CD4-positive, alpha-beta memory T cell (primary cell): ENCODE measurements around the gene DHODH. TPM values are rescaled to one million over a fixed set of nuclear protein-coding genes. Genes with fewer than 3 reads are reported as not detected.

Experiments
- CTCF ChIA-PET: fragments of 350-600 bp; sonication (Branson Sonifier 250); formaldehyde crosslinking; loops from one replicate; lab custom pipeline; 2021; ENCODE audit warnings: inconsistent platforms; ENCODE audit not compliant: partially characterized antibody; lab: Charles Lee
- POLR2A ChIA-PET: fragments of 350-600 bp; sonication (Branson Sonifier 250); formaldehyde crosslinking; loops from one replicate; lab custom pipeline; 2021; ENCODE audit not compliant: partially characterized antibody; lab: Charles Lee
- DNase-seq, 5 donors: peaks; one replicate each; pipeline versions ENCODE4 v3.0.0 to v3.0.0-alpha.2; 2020 to 2022; ENCODE audit warnings: mixed read lengths in 1 of 5
- H3K27ac ChIP-seq: one replicate; pipeline ENCODE4 v1.7.0; 2013; ENCODE audit warnings: low read depth, low read length
- H3K27me3 ChIP-seq: 2 replicates; pipeline ENCODE4 v1.7.0; 2013; ENCODE audit warnings: mild to moderate bottlenecking, low read length, moderate library complexity; ENCODE audit not compliant: insufficient read depth
- H3K36me3 ChIP-seq: 2 replicates; pipeline ENCODE4 v1.7.0; 2013; ENCODE audit warnings: mild to moderate bottlenecking, low read length, moderate library complexity; ENCODE audit not compliant: insufficient read depth
- H3K4me1 ChIP-seq: 2 replicates; pipeline ENCODE4 v1.7.0; 2013; ENCODE audit warnings: mild to moderate bottlenecking, low read length, moderate library complexity; ENCODE audit not compliant: insufficient read depth
- H3K4me3 ChIP-seq, 2 donors: one replicate each; pipeline ENCODE4 v1.7.0; 2013; ENCODE audit warnings: low read length in 2 of 2, mild to moderate bottlenecking in 1 of 2
- H3K9me3 ChIP-seq, 2 donors: one replicate each; pipeline ENCODE4 v1.7.0; 2013; ENCODE audit warnings: low read length in 2 of 2, control low read depth in 1 of 2; ENCODE audit not compliant: control insufficient read depth in 1 of 2
- H3K27ac Mint-ChIP-seq, 7 donors: one replicate each; pipeline ENCODE4 v1.8.0; 2020 to 2021; ENCODE audit warnings: mixed read lengths in 7 of 7, mild to moderate bottlenecking in 6 of 7, inconsistent platforms in 3 of 7, moderate library complexity in 3 of 7
- H3K27me3 Mint-ChIP-seq, 2 donors: one replicate each; pipeline ENCODE4 v1.8.0; 2020 to 2021; ENCODE audit warnings: mixed read lengths in 2 of 2
- H3K36me3 Mint-ChIP-seq, 2 donors: one replicate each; pipeline ENCODE4 v1.8.0; 2020 to 2021; ENCODE audit warnings: mixed read lengths in 2 of 2, inconsistent platforms in 1 of 2, mild to moderate bottlenecking in 1 of 2
- H3K4me1 Mint-ChIP-seq, 4 donors: one replicate each; pipeline ENCODE4 v1.8.0; 2020 to 2021; ENCODE audit warnings: mixed read lengths in 4 of 4, mild to moderate bottlenecking in 1 of 4
- H3K4me3 Mint-ChIP-seq, 8 donors: one replicate each; pipeline ENCODE4 v1.8.0; 2020 to 2021; ENCODE audit warnings: mixed read lengths in 8 of 8, mild to moderate bottlenecking in 7 of 8, moderate library complexity in 6 of 8, inconsistent platforms in 3 of 8
- H3K9me3 Mint-ChIP-seq, 8 donors: one replicate each; pipeline ENCODE4 v1.8.0; 2020 to 2021; ENCODE audit warnings: mixed read lengths in 8 of 8, mild to moderate bottlenecking in 5 of 8, inconsistent platforms in 3 of 8, moderate library complexity in 1 of 8
- intact Hi-C: fragments of 100-400 bp; cut with micrococcal nuclease; formaldehyde crosslinking; loops from one replicate; pipeline ENCODE4 v1.15.1; 2023
- polyA plus RNA-seq, 2 donors: library from polyadenylated mRNA; unstranded; fragments of 300-500 nt; fragmentation: Illumina TruSeq; gene quantifications; one replicate each; pipeline ENCODE4 v1.2.3, GENCODE V29; 2021
- total RNA-seq, 2 experiments: library from RNA; stranded (reverse); gene quantifications; one replicate each; pipeline ENCODE4 v1.2.3, GENCODE V29; 2021

The DHODH gene
- total RNA-seq (1 to 10 TPM; 9.6 to 9.7 TPM), polyA plus RNA-seq (10 to 100 TPM in 1 of 2 donors, 1 to 10 TPM in 1; 8.1 to 11.2 TPM)

DNA sequence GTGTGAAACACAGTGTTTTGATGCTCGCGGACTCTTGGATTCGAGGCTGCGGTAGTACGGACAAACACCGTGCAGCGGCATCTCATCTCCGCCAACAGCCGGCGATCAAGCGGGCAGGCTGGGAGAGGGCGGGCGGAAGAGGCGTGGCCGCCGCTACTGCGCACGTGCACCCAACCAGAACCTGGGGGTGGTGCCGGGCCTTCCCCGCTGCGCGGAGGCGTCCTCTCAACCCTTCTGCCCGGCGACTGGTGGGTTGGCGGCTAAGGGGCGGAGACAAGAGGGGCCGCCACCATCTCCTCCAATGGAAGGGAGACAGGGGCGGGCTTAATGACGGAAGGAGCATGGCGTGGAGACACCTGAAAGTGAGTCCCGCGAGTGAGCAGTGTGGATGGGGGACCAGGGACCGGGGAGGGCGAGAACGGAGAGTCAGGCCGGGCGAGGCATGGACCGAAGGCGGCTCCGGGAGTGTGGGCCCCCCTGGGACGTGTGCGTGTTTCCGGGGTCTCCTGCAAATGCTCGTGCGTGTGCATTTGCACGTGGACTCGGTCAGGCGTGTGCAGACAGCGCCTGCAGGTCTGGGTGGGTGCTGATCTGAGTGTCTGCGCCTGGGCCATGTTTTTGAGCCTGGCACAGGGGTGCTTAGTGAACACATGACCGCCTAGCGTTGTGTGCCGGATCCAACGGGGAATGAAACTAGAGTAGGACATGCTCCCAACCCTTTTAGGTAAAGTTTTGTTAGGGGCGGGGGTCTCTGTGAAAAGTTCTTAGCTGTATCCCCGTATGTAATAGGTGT, at the start of gene DHODH:
TSS of gene DHODH (plus strand) at position 321 of the 793 bp plus-strand sequence. CDS start at position 342, 21 bp downstream.
- no peaks in the 10 kb centered on the region for H3K9me3 ChIP-seq
- Mint-ChIP-seq H3K27ac (peak within 1 kb of the TSS; percentile 51 to 96 (median 94)), H3K36me3 (peaks cover 7 to 8% of the 10 kb centered on the region in 2 donors), H3K4me3 (peak within 1 kb of the TSS; percentile 94 to 100 (median 96)), H3K27me3 (peaks cover 0 to under 1% of the 10 kb centered on the region in 2 donors), H3K4me1 (peaks cover 5 to 24% (median 10%) of the 10 kb centered on the region in 4 donors), H3K9me3 (no peaks in the 10 kb centered on the region)
- CTCF ChIA-PET = no interaction called here
- H3K27ac ChIP-seq = peak within 1 kb of the TSS; percentile 44
- intact Hi-C loops = loop anchor here (1.0 to 10.0 kb wide), 7 partner anchors 85 to 544 kb away; partner anchors contain the start of genes DHX38, PHLPP2, TXNL4B and ZNF23
- H3K4me3 ChIP-seq = peak within 1 kb of the TSS; percentile 91 to 95
- H3K27me3 ChIP-seq = no peaks in the 10 kb centered on the region
- POLR2A ChIA-PET = interaction anchor here (0.9 kb wide), 1 partner anchor 53 kb away, joined by 3 read pairs; no protein-coding TSS in a partner anchor
- peak; percentile 98 for DNase-seq
- no peaks in the 10 kb centered on the region for H3K4me1 ChIP-seq
- no peaks in the 10 kb centered on the region for H3K36me3 ChIP-seq

DNA sequence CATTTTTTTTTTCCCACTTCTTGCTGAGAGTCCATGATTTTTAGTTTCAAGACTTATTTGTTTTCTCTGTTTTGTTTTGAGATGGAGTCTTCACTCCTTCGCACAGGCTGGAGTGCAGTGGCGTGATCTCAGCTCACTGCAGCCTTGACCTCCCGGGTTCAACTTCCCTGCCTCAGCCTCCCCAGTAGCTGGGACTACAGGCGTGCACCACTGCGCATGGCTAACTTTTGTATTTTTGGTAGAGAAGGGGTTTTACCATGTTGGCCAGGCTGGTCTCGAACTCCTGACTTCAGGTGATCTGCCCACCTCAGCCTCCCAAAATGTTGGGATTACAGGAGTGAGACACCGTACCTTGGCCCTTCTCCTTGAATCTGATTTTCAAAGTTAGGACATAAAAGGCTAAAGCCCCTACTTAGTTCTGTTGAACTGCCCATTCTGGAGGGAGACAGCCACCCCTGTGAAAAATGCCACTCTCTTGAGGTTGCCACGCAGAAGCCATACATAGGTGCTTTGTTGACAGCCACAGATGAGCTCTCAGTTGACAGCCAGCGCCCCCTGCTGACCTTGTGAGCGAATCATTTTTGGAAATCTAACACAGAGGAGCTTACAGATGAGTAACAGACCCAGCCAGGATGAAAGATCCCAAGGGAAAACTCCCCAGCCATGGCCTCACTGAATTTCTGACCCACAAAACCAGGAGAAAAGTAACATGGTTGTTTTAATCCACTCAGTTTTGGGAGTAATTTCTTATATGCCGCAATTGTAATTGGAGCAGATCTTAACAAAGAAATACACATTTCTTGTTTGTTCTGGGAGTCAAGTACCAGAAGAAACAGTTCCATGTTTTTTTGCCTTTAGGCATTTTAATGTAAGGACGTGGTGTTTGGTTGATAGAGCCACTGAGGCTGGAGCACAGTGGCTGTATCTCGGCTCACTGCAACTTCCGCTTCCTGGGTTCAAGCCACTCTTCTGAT, 47.2 kb upstream of the DHODH start:
- Histone ChIP-seq H3K4me3 (no peak overlapping the region), H3K36me3 (no peaks in the 10 kb centered on the region), H3K27me3 (no peaks in the 10 kb centered on the region), H3K4me1 (peaks cover 5% of the 10 kb centered on the region), H3K9me3 (no peaks in the 10 kb centered on the region), H3K27ac (no peak overlapping the region)
- Mint-ChIP-seq H3K4me3 (no peak overlapping the region), H3K27ac (peak overlapping the region in 1 of 7 donors; percentile 43), H3K4me1 (peaks cover 5 to 9% (median 6%) of the 10 kb centered on the region in 4 donors), H3K27me3 (peaks cover 0 to 3% of the 10 kb centered on the region in 2 donors), H3K36me3 (no peaks in the 10 kb centered on the region), H3K9me3 (no peaks in the 10 kb centered on the region)
- intact Hi-C loops = loop anchor here (1.0 to 2.0 kb wide), 5 partner anchors 79 to 397 kb away; no protein-coding TSS in a partner anchor
- CTCF ChIA-PET = interaction anchor here (0.6 to 4.6 kb wide), 43 partner anchors 10 to 691 kb away, joined by 3 to 27 read pairs (median 4); partner anchors contain the start of gene ZNF821
- POLR2A ChIA-PET = interaction anchor here (0.6 to 1.4 kb wide), 3 partner anchors 28 to 152 kb away, joined by 3 to 5 read pairs (median 4); partner anchors contain the start of gene AP1G1
- peak; percentile 69 to 75 (median 70) for DNase-seq

DNA sequence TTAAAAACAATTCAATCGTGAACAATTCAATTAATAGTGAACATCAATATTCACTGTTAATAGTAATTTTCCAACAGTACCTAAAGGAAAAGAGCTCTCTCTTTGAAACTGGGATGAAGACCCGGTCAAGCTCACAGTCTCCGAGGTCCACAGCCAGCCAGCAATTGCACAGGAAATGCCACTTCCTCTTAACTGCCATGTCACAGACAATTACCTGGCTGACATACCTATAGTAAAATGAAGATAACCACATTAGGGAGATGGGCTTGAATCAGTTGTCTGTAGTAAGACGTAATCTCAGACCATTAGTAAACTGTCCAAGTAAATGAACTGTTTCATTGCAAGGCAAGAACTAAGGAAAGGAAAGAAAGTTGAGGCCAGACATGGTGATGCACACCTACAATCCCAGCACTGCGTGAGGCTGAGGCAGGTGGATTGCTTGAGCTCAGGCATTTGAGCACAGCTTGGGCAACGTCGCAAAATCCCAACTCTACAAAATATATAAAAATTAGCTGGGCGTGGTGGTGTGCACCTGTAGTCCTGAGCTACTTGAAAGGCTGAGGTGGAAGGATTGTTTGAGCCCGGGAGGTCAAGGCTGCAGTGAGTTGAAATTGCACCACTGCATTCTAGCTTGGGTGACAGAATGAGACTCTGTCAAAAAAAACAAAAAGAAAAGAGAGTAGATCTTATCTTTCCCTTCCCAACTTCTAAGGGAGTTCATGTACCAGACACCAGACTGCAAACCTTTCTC, 45.2 kb upstream of the DHODH start:
- Mint-ChIP-seq H3K36me3 (no peaks in the 10 kb centered on the region), H3K4me3 (no peak overlapping the region), H3K27me3 (peaks cover 0 to 3% of the 10 kb centered on the region in 2 donors), H3K4me1 (peaks cover 3 to 6% (median 4%) of the 10 kb centered on the region in 4 donors), H3K9me3 (no peaks in the 10 kb centered on the region), H3K27ac (peak overlapping the region in 1 of 7 donors; percentile 10)
- Histone ChIP-seq H3K27ac (no peak overlapping the region), H3K9me3 (no peaks in the 10 kb centered on the region), H3K4me1 (no peaks in the 10 kb centered on the region), H3K36me3 (no peaks in the 10 kb centered on the region), H3K27me3 (no peaks in the 10 kb centered on the region), H3K4me3 (no peak overlapping the region)
- DNase-seq = no peak
- ChIA-PET CTCF (interaction anchor here (1.1 to 4.6 kb wide), 4 partner anchors 9 to 398 kb away, joined by 3 to 27 read pairs (median 12); no protein-coding TSS in a partner anchor), POLR2A (interaction anchor here (1.0 kb wide), 1 partner anchor 399 kb away, joined by 4 read pairs; no protein-coding TSS in a partner anchor)
- intact Hi-C loops = no loop called here

DNA sequence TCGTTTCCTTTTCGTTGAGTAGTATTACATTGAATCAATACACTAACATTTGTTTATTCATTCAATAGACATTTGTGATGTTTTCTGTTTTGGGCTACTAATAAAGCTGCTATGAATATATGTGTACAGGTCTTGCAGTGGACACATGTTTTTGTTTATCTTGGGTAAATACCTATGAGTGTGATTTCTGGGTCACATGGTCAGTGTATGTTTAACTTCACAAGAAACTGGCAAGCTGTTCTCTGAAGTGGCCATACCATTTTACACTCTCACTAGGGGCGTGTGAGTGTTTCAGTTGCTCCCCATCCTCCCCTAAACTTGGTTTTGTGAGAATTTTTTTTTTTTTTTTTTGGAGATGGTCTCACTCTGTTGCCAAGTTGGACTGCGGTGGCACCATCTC, 43.3 kb upstream of the DHODH start:
- no peaks in the 10 kb centered on the region for H3K9me3 ChIP-seq
- H3K27ac ChIP-seq = no peak overlapping the region
- CTCF ChIA-PET = interaction anchor here (0.6 to 1.5 kb wide), 2 partner anchors 8 to 19 kb away, joined by 3 to 5 read pairs; no protein-coding TSS in a partner anchor
- no peaks in the 10 kb centered on the region for H3K27me3 ChIP-seq
- H3K4me1 Mint-ChIP-seq = peaks cover 3 to 6% (median 4%) of the 10 kb centered on the region in 4 donors
- no peak for DNase-seq
- peaks cover 0 to 3% of the 10 kb centered on the region in 2 donors for H3K27me3 Mint-ChIP-seq
- H3K4me1 ChIP-seq = no peaks in the 10 kb centered on the region
- H3K36me3 ChIP-seq = no peaks in the 10 kb centered on the region
- no peak overlapping the region for H3K27ac Mint-ChIP-seq
- H3K9me3 Mint-ChIP-seq = peaks cover 0 to 2% (median 0%) of the 10 kb centered on the region in 8 donors
- no peak overlapping the region for H3K4me3 Mint-ChIP-seq
- no peaks in the 10 kb centered on the region for H3K36me3 Mint-ChIP-seq
- no peak overlapping the region for H3K4me3 ChIP-seq
- POLR2A ChIA-PET = no interaction called here
- intact Hi-C loops = no loop called here

DNA sequence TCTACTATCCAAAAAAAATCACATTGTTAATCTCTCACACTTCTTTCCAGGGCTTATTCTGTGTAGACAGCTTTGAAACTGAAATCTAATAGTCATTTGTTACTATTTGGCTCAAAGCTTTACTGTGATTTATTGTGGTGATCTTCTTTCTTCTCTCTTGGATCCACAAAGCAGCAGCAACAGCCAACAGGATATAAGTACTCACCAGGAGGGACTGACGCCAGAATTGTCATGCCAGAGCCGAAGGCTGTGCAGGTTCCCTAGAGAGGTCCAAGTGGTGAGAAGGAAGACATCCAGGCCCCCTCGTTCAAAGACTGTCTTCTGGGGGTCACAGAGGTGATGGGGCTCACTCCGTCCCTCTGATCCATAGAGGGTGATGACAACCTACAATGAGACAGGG, 41.6 kb upstream of the DHODH start:
- Histone ChIP-seq H3K27me3 (no peaks in the 10 kb centered on the region), H3K4me3 (no peak overlapping the region), H3K4me1 (no peaks in the 10 kb centered on the region), H3K36me3 (no peaks in the 10 kb centered on the region), H3K27ac (no peak overlapping the region), H3K9me3 (no peaks in the 10 kb centered on the region)
- no peaks in the 10 kb centered on the region for H3K27me3 Mint-ChIP-seq
- peaks cover 0 to 4% (median 2%) of the 10 kb centered on the region in 4 donors for H3K4me1 Mint-ChIP-seq
- no peak overlapping the region for H3K27ac Mint-ChIP-seq
- no peak overlapping the region for H3K4me3 Mint-ChIP-seq
- no peak for DNase-seq
- POLR2A ChIA-PET = no interaction called here
- H3K9me3 Mint-ChIP-seq = peaks cover 0 to 2% (median 0%) of the 10 kb centered on the region in 8 donors
- intact Hi-C loops = no loop called here
- no peaks in the 10 kb centered on the region for H3K36me3 Mint-ChIP-seq
- CTCF ChIA-PET = interaction anchor here (1.5 kb wide), 1 partner anchor 10 kb away, joined by 5 read pairs; no protein-coding TSS in a partner anchor

DNA sequence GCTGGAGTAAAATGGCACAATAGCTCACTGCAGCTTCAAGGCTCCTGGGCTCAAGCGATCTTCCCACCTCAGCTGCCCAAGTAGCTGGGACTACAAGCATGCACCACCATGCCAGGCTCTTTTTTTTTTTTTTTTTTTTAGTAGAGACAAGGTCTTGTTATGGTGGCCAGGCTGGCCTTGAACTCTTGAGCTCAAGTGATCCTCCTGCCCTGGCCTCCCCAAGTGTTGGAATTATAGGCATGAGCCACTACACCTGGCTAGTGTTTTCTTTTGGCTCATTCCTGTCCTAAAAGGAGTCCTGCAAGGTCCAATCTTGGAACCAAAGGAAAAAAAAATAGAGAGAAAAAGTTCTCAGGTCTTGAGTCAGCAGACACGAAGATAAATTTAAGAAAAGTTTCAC, 39.2 kb upstream of the DHODH start:
- Histone ChIP-seq H3K9me3 (no peaks in the 10 kb centered on the region), H3K27me3 (no peaks in the 10 kb centered on the region), H3K4me1 (no peaks in the 10 kb centered on the region), H3K4me3 (no peak overlapping the region), H3K36me3 (no peaks in the 10 kb centered on the region), H3K27ac (no peak overlapping the region)
- ChIA-PET CTCF (interaction anchor here (1.2 to 5.0 kb wide), 2 partner anchors 7 to 180 kb away, joined by 3 to 27 read pairs; no protein-coding TSS in a partner anchor), POLR2A (no interaction called here)
- no peak for DNase-seq
- Mint-ChIP-seq H3K4me3 (no peak overlapping the region), H3K36me3 (no peaks in the 10 kb centered on the region), H3K27me3 (no peaks in the 10 kb centered on the region), H3K4me1 (no peaks in the 10 kb centered on the region), H3K27ac (no peak overlapping the region), H3K9me3 (peaks cover 0 to 2% (median 0%) of the 10 kb centered on the region in 8 donors)
- intact Hi-C loops = no loop called here
